ENCODE measurements around the gene OR9A2. TPM values are rescaled to one million over a fixed set of nuclear protein-coding genes. Genes with fewer than 3 reads are reported as not detected.

OR9A2 gene
- total RNA-seq, 1 experiment from 2014 or later: not detected

DNA sequence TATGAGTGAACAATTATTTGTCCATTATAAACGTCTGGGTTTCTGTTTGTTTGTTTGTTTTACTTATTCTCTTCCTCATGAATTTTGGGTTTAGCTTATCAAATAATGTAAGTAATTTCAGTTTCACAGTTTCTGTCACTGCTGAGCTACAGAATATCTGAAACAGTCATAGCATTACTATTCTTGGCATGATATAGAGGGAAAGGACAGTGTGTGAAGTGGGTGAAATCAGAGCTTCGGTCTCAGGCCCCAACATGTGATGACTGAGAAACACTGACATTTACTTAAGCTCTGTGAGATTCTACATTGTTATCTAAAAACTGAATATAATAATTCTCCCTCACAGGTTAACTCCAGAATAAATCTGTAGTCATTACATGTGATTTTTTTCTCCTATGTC, 16.5 kb upstream of the OR9A2 start:
- Mint-ChIP-seq H3K36me3 (no peaks in the 10 kb centered on the region), H3K9me3 (no peaks in the 10 kb centered on the region), H3K4me1 (no peaks in the 10 kb centered on the region), H3K27me3 (ENCODE audit: low read depth) (no peaks in the 10 kb centered on the region; the same call in 1 of the 2 replicates), H3K27ac (no peak overlapping the region), H3K4me3 (no peak overlapping the region)
- ATAC-seq (no peak), DNase-seq (ENCODE audit: low spot score) (no peak)
- ChIA-PET POLR2A (no interaction called here), CTCF (interaction anchor here (0.5 to 4.1 kb wide), 3 partner anchors 171 to 337 kb away, joined by 3 to 25 read pairs (median 3); no protein-coding TSS in a partner anchor)
- no peak for TF ChIP-seq ELF4 (CRISPR knock-in tag; IDR thresholded peaks at IDR 0.05; ENCODE audit: low read depth)
- no peak for TF ChIP-seq ZBTB21 (CRISPR knock-in tag; IDR thresholded peaks at IDR 0.05; ENCODE audit: borderline replicate concordance)
- TF ChIP-seq FOXP1 (CRISPR knock-in tag; IDR thresholded peaks at IDR 0.05; ENCODE audit: borderline replicate concordance): no peak
- no peak for TF ChIP-seq GABPB1 (CRISPR knock-in tag; IDR thresholded peaks at IDR 0.05)
- no peak for TF ChIP-seq ZNF263 (CRISPR knock-in tag; IDR thresholded peaks at IDR 0.05; ENCODE audit: low read depth)
- TF ChIP-seq, protein P1, sequence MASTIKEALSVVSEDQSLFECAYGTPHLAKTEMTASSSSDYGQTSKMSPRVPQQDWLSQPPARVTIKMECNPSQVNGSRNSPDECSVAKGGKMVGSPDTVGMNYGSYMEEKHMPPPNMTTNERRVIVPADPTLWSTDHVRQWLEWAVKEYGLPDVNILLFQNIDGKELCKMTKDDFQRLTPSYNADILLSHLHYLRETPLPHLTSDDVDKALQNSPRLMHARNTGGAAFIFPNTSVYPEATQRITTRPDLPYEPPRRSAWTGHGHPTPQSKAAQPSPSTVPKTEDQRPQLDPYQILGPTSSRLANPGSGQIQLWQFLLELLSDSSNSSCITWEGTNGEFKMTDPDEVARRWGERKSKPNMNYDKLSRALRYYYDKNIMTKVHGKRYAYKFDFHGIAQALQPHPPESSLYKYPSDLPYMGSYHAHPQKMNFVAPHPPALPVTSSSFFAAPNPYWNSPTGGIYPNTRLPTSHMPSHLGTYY (CRISPR knock-in tag; IDR thresholded peaks at IDR 0.05): no peak
- TF ChIP-seq ZNF396 (CRISPR knock-in tag; IDR thresholded peaks at IDR 0.05; ENCODE audit: borderline replicate concordance): no peak
- TF ChIP-seq, protein P2, sequence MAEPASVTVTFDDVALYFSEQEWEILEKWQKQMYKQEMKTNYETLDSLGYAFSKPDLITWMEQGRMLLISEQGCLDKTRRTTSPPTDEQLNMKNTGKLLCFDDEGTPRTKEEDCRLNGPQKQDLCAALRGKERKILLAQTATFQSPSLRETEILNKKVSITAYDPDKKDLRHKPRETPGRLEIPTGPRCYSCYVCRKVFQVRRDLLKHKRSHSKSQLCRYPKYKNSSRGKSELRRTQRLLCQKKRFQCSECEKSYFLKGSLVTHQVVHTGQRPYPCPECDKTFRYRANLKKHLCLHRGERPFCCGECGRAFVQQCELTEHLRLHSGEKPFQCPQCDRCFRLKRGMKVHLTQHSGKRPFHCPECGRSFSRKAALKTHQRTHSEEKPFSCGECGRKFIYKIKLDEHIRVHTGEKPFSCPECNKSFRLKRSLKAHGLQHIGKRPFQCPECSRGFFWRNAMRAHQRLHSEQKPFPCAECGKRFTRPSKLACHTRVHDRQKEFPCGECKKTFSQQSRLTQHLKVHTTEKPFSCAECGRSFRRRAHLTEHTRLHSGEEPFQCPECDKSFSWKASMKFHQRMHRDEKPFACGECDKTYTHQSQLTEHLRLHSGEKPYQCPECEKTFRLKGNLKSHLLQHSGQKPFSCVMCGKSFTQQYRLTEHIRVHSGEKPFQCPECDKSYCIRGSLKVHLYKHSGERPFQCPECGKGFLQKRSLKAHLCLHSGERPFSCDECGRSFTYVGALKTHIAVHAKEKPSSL (CRISPR knock-in tag; conservative IDR thresholded peaks at IDR 0.05): no peak
- TF ChIP-seq, protein P3, sequence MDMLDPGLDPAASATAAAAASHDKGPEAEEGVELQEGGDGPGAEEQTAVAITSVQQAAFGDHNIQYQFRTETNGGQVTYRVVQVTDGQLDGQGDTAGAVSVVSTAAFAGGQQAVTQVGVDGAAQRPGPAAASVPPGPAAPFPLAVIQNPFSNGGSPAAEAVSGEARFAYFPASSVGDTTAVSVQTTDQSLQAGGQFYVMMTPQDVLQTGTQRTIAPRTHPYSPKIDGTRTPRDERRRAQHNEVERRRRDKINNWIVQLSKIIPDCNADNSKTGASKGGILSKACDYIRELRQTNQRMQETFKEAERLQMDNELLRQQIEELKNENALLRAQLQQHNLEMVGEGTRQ (CRISPR knock-in tag; IDR thresholded peaks at IDR 0.05): no peak
- no peak for TF ChIP-seq EMX1 (CRISPR knock-in tag; IDR thresholded peaks at IDR 0.05)
- TF ChIP-seq NFYB (CRISPR knock-in tag; conservative IDR thresholded peaks at IDR 0.05; ENCODE audit: low read depth): no peak
- TF ChIP-seq, protein P4, sequence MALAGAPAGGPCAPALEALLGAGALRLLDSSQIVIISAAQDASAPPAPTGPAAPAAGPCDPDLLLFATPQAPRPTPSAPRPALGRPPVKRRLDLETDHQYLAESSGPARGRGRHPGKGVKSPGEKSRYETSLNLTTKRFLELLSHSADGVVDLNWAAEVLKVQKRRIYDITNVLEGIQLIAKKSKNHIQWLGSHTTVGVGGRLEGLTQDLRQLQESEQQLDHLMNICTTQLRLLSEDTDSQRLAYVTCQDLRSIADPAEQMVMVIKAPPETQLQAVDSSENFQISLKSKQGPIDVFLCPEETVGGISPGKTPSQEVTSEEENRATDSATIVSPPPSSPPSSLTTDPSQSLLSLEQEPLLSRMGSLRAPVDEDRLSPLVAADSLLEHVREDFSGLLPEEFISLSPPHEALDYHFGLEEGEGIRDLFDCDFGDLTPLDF (CRISPR knock-in tag; IDR thresholded peaks at IDR 0.05): no peak
- TF ChIP-seq FOXJ3 (CRISPR knock-in tag; IDR thresholded peaks at IDR 0.05; ENCODE audit: borderline replicate concordance): no peak
- TF ChIP-seq, protein P5, sequence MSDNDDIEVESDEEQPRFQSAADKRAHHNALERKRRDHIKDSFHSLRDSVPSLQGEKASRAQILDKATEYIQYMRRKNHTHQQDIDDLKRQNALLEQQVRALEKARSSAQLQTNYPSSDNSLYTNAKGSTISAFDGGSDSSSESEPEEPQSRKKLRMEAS (CRISPR knock-in tag; IDR thresholded peaks at IDR 0.05): no peak
- no peak for TF ChIP-seq SP1 (CRISPR knock-in tag; conservative IDR thresholded peaks at IDR 0.05)
- TF ChIP-seq, protein P6, sequence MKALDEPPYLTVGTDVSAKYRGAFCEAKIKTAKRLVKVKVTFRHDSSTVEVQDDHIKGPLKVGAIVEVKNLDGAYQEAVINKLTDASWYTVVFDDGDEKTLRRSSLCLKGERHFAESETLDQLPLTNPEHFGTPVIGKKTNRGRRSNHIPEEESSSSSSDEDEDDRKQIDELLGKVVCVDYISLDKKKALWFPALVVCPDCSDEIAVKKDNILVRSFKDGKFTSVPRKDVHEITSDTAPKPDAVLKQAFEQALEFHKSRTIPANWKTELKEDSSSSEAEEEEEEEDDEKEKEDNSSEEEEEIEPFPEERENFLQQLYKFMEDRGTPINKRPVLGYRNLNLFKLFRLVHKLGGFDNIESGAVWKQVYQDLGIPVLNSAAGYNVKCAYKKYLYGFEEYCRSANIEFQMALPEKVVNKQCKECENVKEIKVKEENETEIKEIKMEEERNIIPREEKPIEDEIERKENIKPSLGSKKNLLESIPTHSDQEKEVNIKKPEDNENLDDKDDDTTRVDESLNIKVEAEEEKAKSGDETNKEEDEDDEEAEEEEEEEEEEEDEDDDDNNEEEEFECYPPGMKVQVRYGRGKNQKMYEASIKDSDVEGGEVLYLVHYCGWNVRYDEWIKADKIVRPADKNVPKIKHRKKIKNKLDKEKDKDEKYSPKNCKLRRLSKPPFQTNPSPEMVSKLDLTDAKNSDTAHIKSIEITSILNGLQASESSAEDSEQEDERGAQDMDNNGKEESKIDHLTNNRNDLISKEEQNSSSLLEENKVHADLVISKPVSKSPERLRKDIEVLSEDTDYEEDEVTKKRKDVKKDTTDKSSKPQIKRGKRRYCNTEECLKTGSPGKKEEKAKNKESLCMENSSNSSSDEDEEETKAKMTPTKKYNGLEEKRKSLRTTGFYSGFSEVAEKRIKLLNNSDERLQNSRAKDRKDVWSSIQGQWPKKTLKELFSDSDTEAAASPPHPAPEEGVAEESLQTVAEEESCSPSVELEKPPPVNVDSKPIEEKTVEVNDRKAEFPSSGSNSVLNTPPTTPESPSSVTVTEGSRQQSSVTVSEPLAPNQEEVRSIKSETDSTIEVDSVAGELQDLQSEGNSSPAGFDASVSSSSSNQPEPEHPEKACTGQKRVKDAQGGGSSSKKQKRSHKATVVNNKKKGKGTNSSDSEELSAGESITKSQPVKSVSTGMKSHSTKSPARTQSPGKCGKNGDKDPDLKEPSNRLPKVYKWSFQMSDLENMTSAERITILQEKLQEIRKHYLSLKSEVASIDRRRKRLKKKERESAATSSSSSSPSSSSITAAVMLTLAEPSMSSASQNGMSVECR (CRISPR knock-in tag; IDR thresholded peaks at IDR 0.05; ENCODE audit: borderline replicate concordance): no peak
- TF ChIP-seq SOX15 (CRISPR knock-in tag; IDR thresholded peaks at IDR 0.05): no peak
- TF ChIP-seq, protein P7, sequence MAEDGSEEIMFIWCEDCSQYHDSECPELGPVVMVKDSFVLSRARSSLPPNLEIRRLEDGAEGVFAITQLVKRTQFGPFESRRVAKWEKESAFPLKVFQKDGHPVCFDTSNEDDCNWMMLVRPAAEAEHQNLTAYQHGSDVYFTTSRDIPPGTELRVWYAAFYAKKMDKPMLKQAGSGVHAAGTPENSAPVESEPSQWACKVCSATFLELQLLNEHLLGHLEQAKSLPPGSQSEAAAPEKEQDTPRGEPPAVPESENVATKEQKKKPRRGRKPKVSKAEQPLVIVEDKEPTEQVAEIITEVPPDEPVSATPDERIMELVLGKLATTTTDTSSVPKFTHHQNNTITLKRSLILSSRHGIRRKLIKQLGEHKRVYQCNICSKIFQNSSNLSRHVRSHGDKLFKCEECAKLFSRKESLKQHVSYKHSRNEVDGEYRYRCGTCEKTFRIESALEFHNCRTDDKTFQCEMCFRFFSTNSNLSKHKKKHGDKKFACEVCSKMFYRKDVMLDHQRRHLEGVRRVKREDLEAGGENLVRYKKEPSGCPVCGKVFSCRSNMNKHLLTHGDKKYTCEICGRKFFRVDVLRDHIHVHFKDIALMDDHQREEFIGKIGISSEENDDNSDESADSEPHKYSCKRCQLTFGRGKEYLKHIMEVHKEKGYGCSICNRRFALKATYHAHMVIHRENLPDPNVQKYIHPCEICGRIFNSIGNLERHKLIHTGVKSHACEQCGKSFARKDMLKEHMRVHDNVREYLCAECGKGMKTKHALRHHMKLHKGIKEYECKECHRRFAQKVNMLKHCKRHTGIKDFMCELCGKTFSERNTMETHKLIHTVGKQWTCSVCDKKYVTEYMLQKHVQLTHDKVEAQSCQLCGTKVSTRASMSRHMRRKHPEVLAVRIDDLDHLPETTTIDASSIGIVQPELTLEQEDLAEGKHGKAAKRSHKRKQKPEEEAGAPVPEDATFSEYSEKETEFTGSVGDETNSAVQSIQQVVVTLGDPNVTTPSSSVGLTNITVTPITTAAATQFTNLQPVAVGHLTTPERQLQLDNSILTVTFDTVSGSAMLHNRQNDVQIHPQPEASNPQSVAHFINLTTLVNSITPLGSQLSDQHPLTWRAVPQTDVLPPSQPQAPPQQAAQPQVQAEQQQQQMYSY (CRISPR knock-in tag; IDR thresholded peaks at IDR 0.05): no peak
- no peak for TF ChIP-seq KAT7 (CRISPR knock-in tag; IDR thresholded peaks at IDR 0.05; ENCODE audit: borderline replicate concordance)
- no peak for TF ChIP-seq ZNF317 (CRISPR knock-in tag; IDR thresholded peaks at IDR 0.05; ENCODE audit: borderline replicate concordance, low read depth)
